Astrocyte (in vitro differentiated cells and primary cell): Measurements from ENCODE around the gene ST6GALNAC6. TPM values are rescaled to one million over a fixed set of nuclear protein-coding genes. Genes with fewer than 3 reads are reported as not detected.

Source experiments
- DNase-seq: peaks from one replicate; pipeline ENCODE4 v3.0.0-alpha.2; 2010; ENCODE audit warnings: low read depth
- FAIRE-seq: peaks from 2 replicates; lab custom pipeline; 2011; peaks lifted over from hg19 to GRCh38; lab: Jason Lieb, UNC
- H2AFZ ChIP-seq: 2 replicates; pipeline ENCODE4 v1.6.0; 2012; ENCODE audit warnings: low read depth, low read length, inconsistent platforms
- H3K27ac ChIP-seq: 2 replicates; pipeline ENCODE4 v1.5.1; 2011; ENCODE audit warnings: low read depth, low read length, inconsistent platforms
- H3K27me3 ChIP-seq: 2 replicates; pipeline ENCODE4 v1.6.0; 2011; ENCODE audit warnings: low read length, inconsistent platforms; ENCODE audit not compliant: insufficient read depth
- H3K36me3 ChIP-seq: 2 replicates; pipeline ENCODE4 v1.5.1; 2011; ENCODE audit warnings: low read length, inconsistent platforms; ENCODE audit not compliant: insufficient read depth
- H3K4me1 ChIP-seq: 2 replicates; pipeline ENCODE4 v1.5.1; 2011; ENCODE audit warnings: low read length, inconsistent platforms; ENCODE audit not compliant: insufficient read depth
- H3K4me2 ChIP-seq: 2 replicates; pipeline ENCODE4 v1.6.0; 2012; ENCODE audit warnings: low read length, inconsistent platforms
- H3K4me3 ChIP-seq: 2 replicates; pipeline ENCODE4 v1.5.1; 2011; ENCODE audit warnings: low read depth, mild to moderate bottlenecking, low read length, inconsistent platforms; ENCODE audit not compliant: insufficient read depth
- H3K79me2 ChIP-seq: 2 replicates; pipeline ENCODE4 v1.6.0; 2012; ENCODE audit warnings: mild to moderate bottlenecking, low read length, inconsistent platforms; ENCODE audit not compliant: insufficient read depth
- H3K9ac ChIP-seq: 2 replicates; pipeline ENCODE4 v1.6.0; 2012; ENCODE audit warnings: mild to moderate bottlenecking, low read length, inconsistent platforms
- H3K9me3 ChIP-seq: 2 replicates; pipeline ENCODE4 v1.5.1; 2012; ENCODE audit warnings: low read depth, mild to moderate bottlenecking, low read length, inconsistent platforms; ENCODE audit not compliant: insufficient read depth
- H4K20me1 ChIP-seq: 2 replicates; pipeline ENCODE4 v1.6.0; 2012; ENCODE audit warnings: low read length, inconsistent platforms; ENCODE audit not compliant: insufficient read depth
- H3K27ac Mint-ChIP-seq: one replicate; pipeline ENCODE4 v1.8.0; 2021; ENCODE audit warnings: mild to moderate bottlenecking, mixed read lengths; ENCODE audit not compliant: unreplicated experiment
- H3K27me3 Mint-ChIP-seq: one replicate; pipeline ENCODE4 v1.8.0; 2021; ENCODE audit warnings: low read depth, mixed read lengths; ENCODE audit not compliant: unreplicated experiment
- H3K36me3 Mint-ChIP-seq: one replicate; pipeline ENCODE4 v1.8.0; 2021; ENCODE audit warnings: low read depth, mixed read lengths; ENCODE audit not compliant: unreplicated experiment
- H3K4me1 Mint-ChIP-seq: one replicate; pipeline ENCODE4 v1.8.0; 2021; ENCODE audit warnings: low read depth, mixed read lengths; ENCODE audit not compliant: unreplicated experiment
- H3K4me3 Mint-ChIP-seq: one replicate; pipeline ENCODE4 v1.8.0; 2021; ENCODE audit warnings: mild to moderate bottlenecking, moderate library complexity, mixed read lengths; ENCODE audit not compliant: unreplicated experiment
- H3K9me3 Mint-ChIP-seq: one replicate; pipeline ENCODE4 v1.8.0; 2021; ENCODE audit warnings: mild to moderate bottlenecking, mixed read lengths; ENCODE audit not compliant: unreplicated experiment
- EZH2 ChIP-seq: IDR thresholded peaks from 2 replicates; pipeline ENCODE4 v1.6.1; 2012; ENCODE audit warnings: mild to moderate bottlenecking, low read length, inconsistent platforms; ENCODE audit not compliant: insufficient read depth
- total RNA-seq: library from RNA; stranded (reverse); gene quantifications from 2 replicates; pipeline ENCODE4 v1.2.1, GENCODE V29; 2021
- TF ChIP-seq, protein P1 (sequence below): IDR thresholded peaks from 2 replicates; pipeline ENCODE4 v1.5.1; 2011; ENCODE audit warnings: low read depth, mild to moderate bottlenecking, inconsistent platforms, low read length, moderate library complexity; ENCODE audit not compliant: insufficient read depth

The ST6GALNAC6 gene
- total RNA-seq, 1 donor from 2014 or later = 30.4 TPM

DNA sequence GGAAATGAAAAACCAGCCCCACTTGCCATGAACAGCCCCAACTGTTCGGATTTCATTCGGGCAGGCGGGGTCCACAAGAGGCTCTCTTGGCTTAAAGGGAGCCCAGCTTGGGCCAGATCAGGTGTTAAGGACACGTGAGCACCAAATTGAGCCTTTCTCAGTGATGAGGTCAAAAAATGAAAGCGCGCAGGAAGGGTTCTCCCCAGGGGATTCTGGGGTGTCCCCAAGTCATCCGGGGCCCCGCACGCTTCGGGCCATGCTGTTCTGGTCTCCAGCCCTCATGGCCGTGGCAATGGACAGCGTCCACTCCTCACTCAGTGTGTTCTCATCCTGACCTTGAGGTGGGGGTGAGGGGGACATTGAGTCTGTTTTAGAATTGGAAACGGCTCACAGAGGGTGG lies 32.9 kb downstream of the ST6GALNAC6 start:
- H3K27me3 ChIP-seq = no peaks in the 10 kb centered on the region
- no peak overlapping the region for H3K4me2 ChIP-seq
- FAIRE-seq (no peak), DNase-seq (no peak)
- no peaks in the 10 kb centered on the region for H3K79me2 ChIP-seq
- no peaks in the 10 kb centered on the region for H3K36me3 ChIP-seq
- no peak overlapping the region for H2AFZ ChIP-seq
- TF ChIP-seq EZH2 = no peak
- peaks cover 2% of the 10 kb centered on the region for H3K4me1 Mint-ChIP-seq
- H3K9me3 ChIP-seq = no peaks in the 10 kb centered on the region
- H3K9me3 Mint-ChIP-seq = no peaks in the 10 kb centered on the region
- no peak overlapping the region for H3K27ac ChIP-seq
- H3K4me3 Mint-ChIP-seq = no peak overlapping the region
- no peaks in the 10 kb centered on the region for H3K4me1 ChIP-seq
- H3K36me3 Mint-ChIP-seq = peaks cover 7% of the 10 kb centered on the region
- no peaks in the 10 kb centered on the region for H3K27me3 Mint-ChIP-seq
- H3K9ac ChIP-seq = no peak overlapping the region
- H3K4me3 ChIP-seq = no peak overlapping the region
- no peak overlapping the region for H3K27ac Mint-ChIP-seq
- H4K20me1 ChIP-seq = peaks cover 9% of the 10 kb centered on the region

DNA sequence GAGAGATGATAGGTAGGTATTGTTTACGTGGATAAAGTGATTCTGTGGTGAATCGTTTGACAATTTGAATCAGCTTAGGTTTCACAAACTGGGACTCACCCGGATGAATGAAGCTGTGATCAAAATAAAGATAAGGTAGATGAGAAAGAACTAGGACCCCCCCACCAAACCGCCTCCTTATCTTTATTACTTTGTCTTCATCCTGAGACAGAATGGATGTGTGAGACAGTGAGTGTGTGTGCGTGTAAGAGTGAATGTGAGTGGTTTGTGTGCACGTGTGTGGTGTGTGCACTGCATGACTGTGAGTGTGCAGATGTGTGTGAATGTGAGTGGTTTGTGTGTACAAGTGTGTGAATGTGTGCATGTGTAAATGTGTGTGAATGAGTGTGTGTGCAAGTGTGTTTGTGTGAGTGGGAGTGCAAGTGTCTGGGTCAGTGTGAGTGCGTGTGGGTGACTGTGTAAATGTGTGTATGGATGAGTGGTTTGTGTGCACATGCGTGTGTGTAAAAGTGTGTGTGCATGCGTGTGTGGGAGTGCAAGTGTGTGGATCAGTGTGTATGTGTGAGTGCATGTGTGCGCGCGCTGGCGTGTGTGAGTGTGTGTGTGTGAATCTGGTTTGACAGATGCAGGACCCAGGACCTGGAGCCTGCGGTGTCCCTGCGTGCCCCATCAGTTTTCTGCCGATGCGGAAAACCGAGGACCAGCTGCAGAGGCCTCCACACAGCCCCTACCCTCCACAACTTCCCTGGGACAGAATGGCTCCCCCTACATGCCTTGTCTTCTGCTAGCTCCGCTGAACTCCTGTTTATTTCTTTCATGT lies 33.5 kb downstream of the ST6GALNAC6 start:
- H3K27me3 ChIP-seq = no peaks in the 10 kb centered on the region
- H3K4me1 ChIP-seq = no peaks in the 10 kb centered on the region
- H3K27ac ChIP-seq = no peak overlapping the region
- DNase-seq (no peak), FAIRE-seq (no peak)
- no peak overlapping the region for H3K4me3 Mint-ChIP-seq
- peaks cover 5% of the 10 kb centered on the region for H3K36me3 Mint-ChIP-seq
- no peaks in the 10 kb centered on the region for H3K36me3 ChIP-seq
- no peak overlapping the region for H3K4me3 ChIP-seq
- H3K27me3 Mint-ChIP-seq = peaks cover 2% of the 10 kb centered on the region
- no peak overlapping the region for H3K4me2 ChIP-seq
- no peak for TF ChIP-seq EZH2
- TF ChIP-seq, protein P1, sequence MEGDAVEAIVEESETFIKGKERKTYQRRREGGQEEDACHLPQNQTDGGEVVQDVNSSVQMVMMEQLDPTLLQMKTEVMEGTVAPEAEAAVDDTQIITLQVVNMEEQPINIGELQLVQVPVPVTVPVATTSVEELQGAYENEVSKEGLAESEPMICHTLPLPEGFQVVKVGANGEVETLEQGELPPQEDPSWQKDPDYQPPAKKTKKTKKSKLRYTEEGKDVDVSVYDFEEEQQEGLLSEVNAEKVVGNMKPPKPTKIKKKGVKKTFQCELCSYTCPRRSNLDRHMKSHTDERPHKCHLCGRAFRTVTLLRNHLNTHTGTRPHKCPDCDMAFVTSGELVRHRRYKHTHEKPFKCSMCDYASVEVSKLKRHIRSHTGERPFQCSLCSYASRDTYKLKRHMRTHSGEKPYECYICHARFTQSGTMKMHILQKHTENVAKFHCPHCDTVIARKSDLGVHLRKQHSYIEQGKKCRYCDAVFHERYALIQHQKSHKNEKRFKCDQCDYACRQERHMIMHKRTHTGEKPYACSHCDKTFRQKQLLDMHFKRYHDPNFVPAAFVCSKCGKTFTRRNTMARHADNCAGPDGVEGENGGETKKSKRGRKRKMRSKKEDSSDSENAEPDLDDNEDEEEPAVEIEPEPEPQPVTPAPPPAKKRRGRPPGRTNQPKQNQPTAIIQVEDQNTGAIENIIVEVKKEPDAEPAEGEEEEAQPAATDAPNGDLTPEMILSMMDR = no peak
- H4K20me1 ChIP-seq = peaks cover 9% of the 10 kb centered on the region
- no peak overlapping the region for H3K9ac ChIP-seq
- H3K79me2 ChIP-seq = no peaks in the 10 kb centered on the region
- peaks cover 2% of the 10 kb centered on the region for H3K9me3 Mint-ChIP-seq
- no peak overlapping the region for H3K27ac Mint-ChIP-seq
- H3K4me1 Mint-ChIP-seq = no peaks in the 10 kb centered on the region
- no peak overlapping the region for H2AFZ ChIP-seq
- H3K9me3 ChIP-seq = no peaks in the 10 kb centered on the region

DNA sequence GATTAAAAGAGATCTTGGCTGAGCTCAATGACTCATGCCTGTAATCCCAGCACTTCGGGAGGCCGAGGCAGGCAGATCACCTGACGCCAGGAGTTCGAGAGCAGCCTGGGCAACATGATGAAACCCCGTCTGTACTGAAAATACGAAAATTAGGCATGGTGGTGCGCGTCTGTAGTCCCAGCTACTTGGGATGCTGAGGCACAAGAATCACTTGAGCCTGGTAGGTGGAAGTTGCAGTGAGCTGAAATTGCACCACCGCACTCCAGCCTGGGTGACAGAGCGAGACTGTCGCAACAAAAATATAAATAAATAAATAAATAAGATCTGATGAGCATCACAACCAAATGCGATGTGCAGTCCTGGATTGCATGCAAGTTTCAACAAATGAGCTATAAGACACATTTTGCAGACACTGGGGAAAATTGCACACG lies 36.2 kb downstream of the ST6GALNAC6 start:
- H3K27me3 Mint-ChIP-seq = peaks cover 17% of the 10 kb centered on the region

More for the DNA sequence above, 36.2 kb downstream of the ST6GALNAC6 start:
- Mint-ChIP-seq H3K4me1 (no peaks in the 10 kb centered on the region), H3K4me3 (no peak overlapping the region), H3K36me3 (peaks cover 3% of the 10 kb centered on the region), H3K9me3 (peaks cover 5% of the 10 kb centered on the region), H3K27ac (no peak overlapping the region)
- no peak for FAIRE-seq
- Histone ChIP-seq H3K9ac (no peak overlapping the region), H3K27me3 (no peaks in the 10 kb centered on the region), H2AFZ (no peak overlapping the region), H3K4me1 (no peaks in the 10 kb centered on the region), H3K9me3 (no peaks in the 10 kb centered on the region), H3K4me2 (no peak overlapping the region), H3K4me3 (no peak overlapping the region), H3K36me3 (no peaks in the 10 kb centered on the region), H4K20me1 (no peaks in the 10 kb centered on the region), H3K27ac (no peak overlapping the region), H3K79me2 (no peaks in the 10 kb centered on the region)
- TF ChIP-seq EZH2 = no peak
- TF ChIP-seq, protein P1 = no peak
- DNase-seq = no peak
